GF-D8 (cell line): ENCODE data around the gene SMG9.

Experiments
- DNase-seq: peaks from one replicate; lab custom pipeline; 2025; lab: John Stamatoyannopoulos, UW

Gene SMG9

GRCh38 chr19:43724896-43725295 is 29.9 kb downstream of the SMG9 start:
- no peak for DNase-seq

DNA sequence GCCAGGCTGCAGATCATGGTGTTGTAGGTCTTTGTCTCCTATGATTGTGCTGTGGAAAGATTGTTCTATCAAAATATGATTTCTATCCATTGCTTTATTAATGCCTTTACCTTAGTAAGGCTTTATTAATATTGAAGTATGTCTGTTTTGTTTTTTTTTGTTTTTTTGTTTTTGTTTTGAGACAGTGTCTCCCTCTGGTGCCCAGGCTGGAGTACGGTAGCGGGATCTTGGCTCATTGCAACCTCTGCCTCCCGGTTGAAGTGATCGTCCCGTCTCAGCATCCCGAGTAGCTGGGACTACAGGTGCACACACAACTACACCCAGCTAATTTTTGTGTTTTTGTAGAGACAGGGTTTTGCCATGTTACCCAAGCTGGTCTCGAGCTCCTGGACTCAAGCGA is 31.2 kb downstream of the SMG9 start:
- no peak for DNase-seq

- DNase-seq = no peak
Observed at GRCh38 chr19:43721469-43722048, 33.2 kb downstream of the SMG9 start.

GRCh38 chr19:43720936-43721335 is 33.8 kb downstream of the SMG9 start:
- DNase-seq = no peak

- no peak for DNase-seq
Observed at GRCh38 chr19:43719918-43720317, 34.8 kb downstream of the SMG9 start.

GRCh38 chr19:43719378-43719868 is 35.3 kb downstream of the SMG9 start:
- no peak for DNase-seq

- DNase-seq = no peak
Observed at GRCh38 chr19:43718627-43719377, 36.0 kb downstream of the SMG9 start.

GRCh38 chr19:43715776-43716175 is 39.0 kb downstream of the SMG9 start, which contains the start of gene IRGC:
Gene IRGC, plus strand, starts transcription at chr19:43716076. Its CDS starts 2,483 bp downstream, at chr19:43718559.
- DNase-seq = no peak

GRCh38 chr19:43713208-43713607 is 41.6 kb downstream of the SMG9 start:
- no peak for DNase-seq

DNA sequence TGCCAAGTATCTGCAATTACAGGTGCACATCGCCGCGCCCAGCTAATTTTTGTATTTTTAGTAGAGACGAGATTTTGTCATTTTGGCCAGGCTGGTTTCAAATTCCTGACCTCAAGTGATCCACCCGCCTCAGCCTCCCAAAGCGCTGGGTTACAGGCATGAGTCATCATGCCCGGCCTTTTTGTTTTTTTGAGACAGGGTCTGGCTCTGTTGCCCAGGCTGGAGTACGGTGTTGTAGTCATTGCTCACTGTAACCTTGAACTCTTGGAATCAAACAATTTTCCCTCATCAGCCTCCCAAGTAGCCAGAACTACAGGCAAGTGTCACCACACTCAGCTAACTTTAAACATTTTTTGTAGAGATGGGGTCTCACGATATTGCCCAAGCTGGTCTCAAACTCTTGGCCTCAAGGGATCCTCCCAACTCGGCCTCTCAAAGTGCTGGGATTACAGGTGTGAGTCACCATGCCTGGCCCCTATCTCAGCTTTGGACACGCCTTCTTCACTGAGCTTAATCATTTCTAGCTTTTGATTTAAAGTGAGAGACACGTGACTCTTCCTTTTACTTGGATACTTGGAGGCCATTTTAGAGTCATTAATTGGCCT is 42.9 kb downstream of the SMG9 start:
- no peak for DNase-seq

GRCh38 chr19:43708716-43709115 is 46.0 kb downstream of the SMG9 start:
- DNase-seq = no peak

DNA sequence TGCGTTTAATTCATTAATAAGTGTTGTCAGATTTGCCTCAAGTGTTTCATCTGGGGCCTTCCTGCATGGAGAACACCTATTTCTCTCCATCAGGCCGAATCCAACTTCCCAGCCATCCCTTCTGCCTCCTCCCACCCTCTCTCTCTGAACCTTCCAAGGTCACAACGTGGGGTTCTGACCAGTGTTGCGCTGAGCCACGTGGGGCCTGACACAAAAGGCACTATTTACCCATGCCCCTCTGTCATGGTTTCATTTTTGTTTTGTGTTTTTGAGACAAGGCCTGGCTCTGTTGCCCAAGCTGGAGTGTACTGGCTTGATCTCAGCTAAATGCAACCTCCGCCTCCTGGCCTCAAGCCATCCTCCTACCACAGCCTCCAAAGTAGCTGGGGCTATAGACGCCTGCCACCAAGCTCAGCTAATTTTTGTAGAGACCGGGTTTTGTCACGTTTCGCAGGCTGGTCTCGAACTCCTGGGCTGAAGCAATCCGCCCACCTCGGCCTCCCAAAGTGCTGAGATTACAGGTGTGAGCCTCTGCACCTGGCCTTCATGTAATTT is 47.5 kb downstream of the SMG9 start:
- no peak for DNase-seq

- DNase-seq = no peak
Observed at GRCh38 chr19:43705729-43706128, 49.0 kb downstream of the SMG9 start.

DNA sequence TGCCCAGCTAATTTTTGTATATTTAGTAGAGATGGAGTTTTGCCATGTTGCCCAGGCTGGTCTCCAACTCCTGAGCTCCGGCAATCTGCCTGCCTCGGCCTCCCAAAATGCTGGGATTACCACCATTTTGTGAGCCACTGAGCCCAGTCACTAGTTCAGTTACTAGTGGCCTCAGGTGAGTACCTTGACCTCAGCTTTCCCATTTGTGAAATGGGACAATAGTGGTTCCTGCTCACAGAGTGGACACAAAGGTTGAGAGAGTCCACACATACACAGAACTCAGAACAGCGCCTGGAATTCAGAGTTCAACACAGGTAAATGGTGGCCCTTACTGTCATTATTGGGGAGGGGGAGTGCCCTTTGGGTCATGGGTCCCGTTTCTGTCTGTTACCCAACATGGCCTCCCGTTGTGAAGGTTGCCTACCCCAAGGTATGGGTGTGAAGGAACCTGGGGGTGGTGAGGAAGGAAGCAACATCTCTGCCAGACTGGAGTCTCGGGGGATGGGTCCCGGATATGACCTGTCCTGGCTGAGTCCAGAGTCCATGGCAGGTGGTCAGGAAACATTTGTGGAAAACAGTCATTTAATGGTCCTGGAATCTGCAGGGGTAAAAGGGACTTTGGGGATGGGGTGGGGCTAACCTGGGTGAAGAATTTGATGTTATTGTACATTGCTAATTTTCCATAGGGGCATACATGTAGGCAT is 50.6 kb downstream of the SMG9 start:
- DNase-seq = no peak

DNA sequence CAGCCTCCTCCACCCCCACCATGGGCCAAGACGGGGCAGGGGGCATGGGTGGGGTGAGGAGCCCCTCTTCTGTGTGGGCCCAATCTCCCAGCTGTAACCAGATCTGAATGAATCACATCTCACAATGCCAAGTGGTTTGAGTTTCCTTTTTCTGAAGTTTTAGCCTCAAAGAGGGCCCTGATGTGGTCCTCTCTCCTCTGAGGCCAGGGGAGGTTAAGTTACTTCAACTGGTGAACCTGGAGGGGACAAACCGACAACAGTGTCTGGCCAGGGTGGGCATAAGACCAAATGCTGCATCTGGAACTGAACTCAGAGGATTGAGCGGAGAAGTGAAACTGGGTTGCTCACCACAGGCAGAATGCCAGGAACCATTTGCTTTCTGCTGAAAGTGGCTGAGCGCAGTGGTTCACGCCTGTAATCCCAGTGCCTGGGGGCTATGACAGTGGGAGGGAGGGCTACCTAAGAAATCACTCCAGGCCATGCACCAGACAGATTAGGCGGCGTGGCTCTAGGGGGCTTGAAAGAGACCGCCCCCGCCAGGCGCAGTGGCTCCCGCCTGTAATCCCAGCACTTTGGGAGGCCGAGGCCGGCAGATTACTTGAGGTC is 54.3 kb downstream of the SMG9 start:
- no peak for DNase-seq

- DNase-seq = no peak
Observed at GRCh38 chr19:43699506-43700394, 55.0 kb downstream of the SMG9 start.

GRCh38 chr19:43697295-43697694 is 57.5 kb downstream of the SMG9 start:
- no peak for DNase-seq

- no peak for DNase-seq
Observed at GRCh38 chr19:43695985-43696704, 58.6 kb downstream of the SMG9 start.

GRCh38 chr19:43694553-43694952 is 60.2 kb downstream of the SMG9 start:
- DNase-seq = no peak

- DNase-seq = peak; percentile 40
Observed at GRCh38 chr19:43692877-43693276, 61.9 kb downstream of the SMG9 start.
